BJ (cell line): ENCODE measurements around the gene PIGR. TPM values are rescaled to one million over a fixed set of nuclear protein-coding genes. Genes with fewer than 3 reads are reported as not detected.

ENCODE experiments used
- CTCF ChIA-PET: fragments of 350-600 bp; formaldehyde crosslinking; extraction: SDS; loops from one replicate; lab custom pipeline; 2021; ENCODE audit warnings: antibody characterized with exemption, inconsistent platforms; lab: Yijun Ruan, JAX
- POLR2A ChIA-PET: fragments of 300-600 bp; sonication (Branson Sonifier 250); formaldehyde crosslinking; extraction: SDS; loops from one replicate; lab custom pipeline; 2021; ENCODE audit warnings: antibody characterized with exemption; lab: Charles Lee
- DNase-seq: peaks from one replicate; pipeline ENCODE4 v3.0.0-alpha.2; 2011; ENCODE audit warnings: low read depth
- H3K27me3 ChIP-seq: 2 replicates; pipeline ENCODE4 v1.6.0; 2011; ENCODE audit warnings: low read length; ENCODE audit not compliant: control insufficient read depth, insufficient read depth
- H3K36me3 ChIP-seq: 2 replicates; pipeline ENCODE4 v1.5.1; 2011; ENCODE audit warnings: low read length; ENCODE audit not compliant: control insufficient read depth, insufficient read depth
- H3K4me3 ChIP-seq: 2 replicates; pipeline ENCODE4 v1.5.1; 2011; ENCODE audit warnings: low read depth, mild to moderate bottlenecking, control low read depth, low read length
- polyA plus RNA-seq: library from polyadenylated mRNA; depleted of rRNA; stranded (reverse); fragments of >200 nt; gene quantifications from 2 replicates; pipeline ENCODE4 v1.2.3, GENCODE V29; 2011
- TF ChIP-seq, protein P1 (sequence below): IDR thresholded peaks from 2 replicates; pipeline ENCODE4 v1.5.1; 2011; ENCODE audit warnings: low read depth, mild to moderate bottlenecking, control low read depth, inconsistent platforms, low read length, moderate library complexity; ENCODE audit not compliant: insufficient read depth

PIGR gene
- polyA plus RNA-seq, 1 experiment: not detected

DNA sequence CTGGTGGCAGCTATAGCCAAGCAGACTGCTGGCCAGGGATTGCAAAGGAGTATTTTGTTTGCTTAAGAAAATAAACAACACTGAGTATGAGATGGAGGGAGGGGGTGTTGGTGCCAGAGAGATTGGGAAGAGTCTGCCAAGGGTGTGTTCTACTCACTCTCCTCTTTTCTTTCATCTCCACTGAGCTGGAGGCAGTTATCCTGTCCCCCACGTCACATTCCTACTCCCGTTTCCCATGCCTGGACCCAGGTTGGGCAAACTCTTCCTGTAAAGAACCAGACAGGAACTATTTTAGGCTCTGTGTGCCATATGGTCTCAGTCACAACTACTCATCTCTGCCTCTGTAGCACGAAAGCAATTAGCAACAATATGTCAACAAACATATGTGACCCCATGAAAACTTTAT is 50.4 kb downstream of the PIGR start:
- ChIA-PET CTCF (interaction anchor here (0.7 to 3.0 kb wide), 9 partner anchors 10 to 161 kb away, joined by 3 to 18 read pairs (median 5); partner anchors contain the start of gene IL20), POLR2A (interaction anchor here (0.6 kb wide), 2 partner anchors 11 to 31 kb away, joined by 3 to 4 read pairs; partner anchors contain the start of gene IL20)
- TF ChIP-seq, protein P1, sequence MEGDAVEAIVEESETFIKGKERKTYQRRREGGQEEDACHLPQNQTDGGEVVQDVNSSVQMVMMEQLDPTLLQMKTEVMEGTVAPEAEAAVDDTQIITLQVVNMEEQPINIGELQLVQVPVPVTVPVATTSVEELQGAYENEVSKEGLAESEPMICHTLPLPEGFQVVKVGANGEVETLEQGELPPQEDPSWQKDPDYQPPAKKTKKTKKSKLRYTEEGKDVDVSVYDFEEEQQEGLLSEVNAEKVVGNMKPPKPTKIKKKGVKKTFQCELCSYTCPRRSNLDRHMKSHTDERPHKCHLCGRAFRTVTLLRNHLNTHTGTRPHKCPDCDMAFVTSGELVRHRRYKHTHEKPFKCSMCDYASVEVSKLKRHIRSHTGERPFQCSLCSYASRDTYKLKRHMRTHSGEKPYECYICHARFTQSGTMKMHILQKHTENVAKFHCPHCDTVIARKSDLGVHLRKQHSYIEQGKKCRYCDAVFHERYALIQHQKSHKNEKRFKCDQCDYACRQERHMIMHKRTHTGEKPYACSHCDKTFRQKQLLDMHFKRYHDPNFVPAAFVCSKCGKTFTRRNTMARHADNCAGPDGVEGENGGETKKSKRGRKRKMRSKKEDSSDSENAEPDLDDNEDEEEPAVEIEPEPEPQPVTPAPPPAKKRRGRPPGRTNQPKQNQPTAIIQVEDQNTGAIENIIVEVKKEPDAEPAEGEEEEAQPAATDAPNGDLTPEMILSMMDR: no peak
- DNase-seq: peak; percentile 83
- H3K4me3 ChIP-seq: no peak overlapping the region
- no peaks in the 10 kb centered on the region for H3K36me3 ChIP-seq
- H3K27me3 ChIP-seq: no peaks in the 10 kb centered on the region

DNA sequence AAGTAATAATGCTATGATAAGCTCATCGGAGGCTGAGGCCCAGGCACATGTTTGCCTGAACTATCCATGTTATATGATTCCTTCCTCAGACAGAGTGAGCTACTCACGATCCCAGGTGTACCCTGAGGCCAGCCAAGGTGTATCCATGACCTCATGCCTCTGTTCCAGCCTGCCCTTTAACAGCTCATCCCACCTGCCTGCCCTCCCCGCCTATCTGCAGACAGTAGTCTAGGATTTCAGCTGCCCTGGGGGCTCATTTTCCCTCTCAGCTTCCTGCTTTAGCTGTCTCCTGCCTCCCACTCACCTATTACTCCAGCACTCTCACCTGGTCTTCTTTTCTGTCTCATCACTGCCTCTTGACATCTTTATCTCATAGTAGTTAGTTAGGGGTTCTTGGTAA is 50.9 kb downstream of the PIGR start:
- no peak for DNase-seq
- no peaks in the 10 kb centered on the region for H3K27me3 ChIP-seq
- CTCF ChIA-PET: interaction anchor here (0.7 to 3.0 kb wide), 10 partner anchors 9 to 161 kb away, joined by 3 to 18 read pairs (median 4); partner anchors contain the start of gene IL20
- POLR2A ChIA-PET: interaction anchor here (0.6 kb wide), 1 partner anchor 11 kb away, joined by 3 read pairs; no protein-coding TSS in a partner anchor
- H3K36me3 ChIP-seq: no peaks in the 10 kb centered on the region
- TF ChIP-seq, protein P1: no peak
- H3K4me3 ChIP-seq: no peak overlapping the region

DNA sequence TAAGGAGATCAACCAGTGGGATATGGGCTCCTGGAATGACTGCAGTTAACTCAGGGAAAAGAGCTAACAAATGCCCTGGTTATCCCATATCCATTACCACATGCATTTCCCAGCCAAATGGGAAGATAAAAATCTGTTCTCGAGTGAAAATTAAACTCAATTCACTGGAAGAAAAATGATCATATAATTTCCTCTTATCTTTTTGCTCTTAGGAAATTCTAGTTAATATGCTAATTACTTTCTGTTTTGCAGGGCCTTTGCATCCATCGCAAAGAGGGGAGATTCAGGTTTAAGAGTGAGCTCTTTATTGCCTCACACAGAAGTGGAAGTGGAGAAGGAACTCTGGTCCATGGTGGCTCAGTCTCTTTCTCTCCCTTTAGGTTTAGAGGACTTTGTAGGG is 52.9 kb downstream of the PIGR start:
- no peak for DNase-seq
- no peaks in the 10 kb centered on the region for H3K27me3 ChIP-seq
- TF ChIP-seq, protein P1: no peak
- H3K4me3 ChIP-seq: no peak overlapping the region
- POLR2A ChIA-PET: no interaction called here
- CTCF ChIA-PET: interaction anchor here (1.5 kb wide), 1 partner anchor 9 kb away, joined by 3 read pairs; no protein-coding TSS in a partner anchor
- H3K36me3 ChIP-seq: no peaks in the 10 kb centered on the region

DNA sequence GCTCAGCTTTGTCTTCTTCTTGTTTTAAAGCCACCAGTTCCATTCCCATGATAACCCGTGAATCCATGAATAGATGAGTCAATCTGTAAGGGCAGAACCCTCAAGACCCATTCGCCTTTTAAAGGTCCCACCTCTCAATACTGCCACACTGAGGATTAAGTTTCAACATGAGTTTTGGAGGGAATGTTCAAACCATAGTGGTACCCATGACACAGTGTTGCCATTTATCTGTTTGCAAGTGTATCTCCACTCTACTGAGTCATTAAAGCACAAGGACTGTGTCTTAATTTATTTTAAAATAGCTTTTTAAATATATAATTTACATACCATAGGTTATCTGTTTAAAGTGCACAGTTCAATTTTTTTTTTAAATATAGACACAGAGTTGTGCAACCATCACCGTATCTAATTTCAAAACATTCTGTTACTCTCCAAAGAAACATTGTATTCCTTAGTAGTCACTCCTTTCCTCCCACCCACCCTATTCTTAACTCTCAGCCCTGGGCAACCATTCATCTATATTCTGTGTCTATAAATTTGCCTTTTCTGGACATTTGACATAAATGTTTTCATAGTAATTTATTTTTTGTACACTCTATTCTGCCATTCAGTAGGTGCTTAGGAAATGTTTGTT is 53.8 kb downstream of the PIGR start:
- ChIA-PET CTCF (interaction anchor here (1.5 to 2.1 kb wide), 3 partner anchors 9 to 20 kb away, joined by 3 to 6 read pairs (median 3); no protein-coding TSS in a partner anchor), POLR2A (no interaction called here)
- Histone ChIP-seq H3K27me3 (no peaks in the 10 kb centered on the region), H3K36me3 (no peaks in the 10 kb centered on the region), H3K4me3 (no peak overlapping the region)
- no peak for DNase-seq
- TF ChIP-seq, protein P1: no peak

DNA sequence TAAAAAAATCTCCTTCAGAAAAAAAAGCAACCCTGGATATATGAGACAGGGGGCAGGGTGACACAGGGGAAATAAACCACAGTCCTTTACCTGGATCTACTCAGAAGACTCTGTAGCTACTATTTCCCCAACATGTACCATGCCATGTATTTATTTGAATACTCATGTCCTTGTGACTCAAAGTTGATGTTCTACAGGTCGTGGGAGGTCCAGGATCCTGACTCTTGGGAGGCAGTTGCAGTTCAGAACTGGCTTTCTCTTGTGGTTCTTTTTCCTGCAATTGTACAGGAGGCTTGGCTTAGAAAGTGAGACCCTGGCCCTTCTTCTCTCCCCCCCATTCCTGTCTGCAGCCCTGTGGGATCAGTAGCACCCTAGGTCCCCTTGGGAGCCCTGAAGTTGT is 54.9 kb downstream of the PIGR start:
- no peaks in the 10 kb centered on the region for H3K27me3 ChIP-seq
- no peaks in the 10 kb centered on the region for H3K36me3 ChIP-seq
- POLR2A ChIA-PET: no interaction called here
- CTCF ChIA-PET: interaction anchor here (1.5 to 2.1 kb wide), 3 partner anchors 10 to 21 kb away, joined by 3 to 6 read pairs (median 3); no protein-coding TSS in a partner anchor
- no peak for DNase-seq
- TF ChIP-seq, protein P1: no peak
- H3K4me3 ChIP-seq: no peak overlapping the region
